Measurements from ENCODE around the gene KLHL2. TPM values are rescaled to one million over a fixed set of nuclear protein-coding genes. Genes with fewer than 3 reads are reported as not detected.

KLHL2 gene
- polyA plus RNA-seq, 3 donors = 6.9 to 22.6 (median 11.1) TPM

DNA sequence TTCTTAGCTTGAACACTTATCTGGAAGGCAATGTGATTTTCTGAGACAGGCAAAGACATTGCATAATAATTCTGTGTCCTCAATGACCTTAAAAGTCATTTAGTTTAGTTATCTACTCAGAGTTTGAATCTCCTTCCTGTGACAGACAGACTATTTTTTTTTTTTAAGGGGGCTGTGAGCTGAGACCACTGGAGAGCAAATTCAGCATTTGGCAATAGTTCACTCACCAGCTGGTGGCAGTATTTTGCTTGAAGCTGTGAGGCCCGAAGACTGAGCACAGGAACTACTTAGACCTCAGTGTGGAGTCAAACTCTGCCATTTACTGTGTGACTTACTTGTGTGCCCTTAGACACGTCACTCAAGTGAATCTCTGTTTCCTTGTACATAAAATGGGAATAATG, 148.5 kb downstream of the KLHL2 start:
- no peaks in the 10 kb centered on the region for H3K36me3 Mint-ChIP-seq
- H3K27me3 ChIP-seq (ENCODE audit: control insufficient read depth in 2 of 2, insufficient read depth in 2 of 2, low read length in 2 of 2) = no peaks in the 10 kb centered on the region
- H3K79me2 ChIP-seq (ENCODE audit: insufficient read depth, low read length) = no peaks in the 10 kb centered on the region
- TF ChIP-seq, protein P1, sequence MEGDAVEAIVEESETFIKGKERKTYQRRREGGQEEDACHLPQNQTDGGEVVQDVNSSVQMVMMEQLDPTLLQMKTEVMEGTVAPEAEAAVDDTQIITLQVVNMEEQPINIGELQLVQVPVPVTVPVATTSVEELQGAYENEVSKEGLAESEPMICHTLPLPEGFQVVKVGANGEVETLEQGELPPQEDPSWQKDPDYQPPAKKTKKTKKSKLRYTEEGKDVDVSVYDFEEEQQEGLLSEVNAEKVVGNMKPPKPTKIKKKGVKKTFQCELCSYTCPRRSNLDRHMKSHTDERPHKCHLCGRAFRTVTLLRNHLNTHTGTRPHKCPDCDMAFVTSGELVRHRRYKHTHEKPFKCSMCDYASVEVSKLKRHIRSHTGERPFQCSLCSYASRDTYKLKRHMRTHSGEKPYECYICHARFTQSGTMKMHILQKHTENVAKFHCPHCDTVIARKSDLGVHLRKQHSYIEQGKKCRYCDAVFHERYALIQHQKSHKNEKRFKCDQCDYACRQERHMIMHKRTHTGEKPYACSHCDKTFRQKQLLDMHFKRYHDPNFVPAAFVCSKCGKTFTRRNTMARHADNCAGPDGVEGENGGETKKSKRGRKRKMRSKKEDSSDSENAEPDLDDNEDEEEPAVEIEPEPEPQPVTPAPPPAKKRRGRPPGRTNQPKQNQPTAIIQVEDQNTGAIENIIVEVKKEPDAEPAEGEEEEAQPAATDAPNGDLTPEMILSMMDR (IDR thresholded peaks at IDR 0.05) = peak; percentile 43
- H3K27me3 Mint-ChIP-seq (ENCODE audit: low read depth in 3 of 3) = peaks cover 0 to 1% (median 0%) of the 10 kb centered on the region in 3 donors
- no peak overlapping the region for H3K27ac ChIP-seq (ENCODE audit: low read depth in 1 of 2, low read length in 2 of 2)
- H3K4me3 ChIP-seq (replicated peaks in 1 of 3; ENCODE audit: low read depth in 2 of 3, low read length in 3 of 3) = no peak overlapping the region
- no peaks in the 10 kb centered on the region for H3K36me3 ChIP-seq (replicated peaks in 1 of 2; ENCODE audit: control insufficient read depth in 1 of 2, insufficient read depth in 2 of 2, low read length in 2 of 2)
- H4K20me1 ChIP-seq (ENCODE audit: insufficient read depth, low read length) = no peaks in the 10 kb centered on the region
- peaks cover 78% of the 10 kb centered on the region for H3K4me1 Mint-ChIP-seq
- intact Hi-C loops (cut with micrococcal nuclease) = no loop called here
- no peak overlapping the region for H3K9ac ChIP-seq (ENCODE audit: insufficient read depth, low read length, poor library complexity, severe bottlenecking)
- H3K27ac Mint-ChIP-seq = no peak overlapping the region
- no peak overlapping the region for H3K4me3 Mint-ChIP-seq
- H3K4me1 ChIP-seq (ENCODE audit: control insufficient read depth in 1 of 2, insufficient read depth in 2 of 2, low read length in 2 of 2) = peaks cover 42 to 58% of the 10 kb centered on the region in 2 donors
- peak in 2 of 3 donors; percentile 21 to 29 for DNase-seq
- no peaks in the 10 kb centered on the region for H3K9me3 ChIP-seq (replicated peaks in 1 of 2; ENCODE audit: control insufficient read depth in 1 of 2, insufficient read depth in 1 of 2, low read length in 2 of 2)
- H3K9me3 Mint-ChIP-seq = peaks cover 0 to 6% (median under 1%) of the 10 kb centered on the region in 7 donors
- 0% methylated on average over 1 of the region's 2 CpGs for WGBS (ENCODE audit: insufficient coverage)
- no peak overlapping the region for H2AFZ ChIP-seq (ENCODE audit: insufficient read depth, low read depth, low read length, poor library complexity, severe bottlenecking)
- no peak overlapping the region for H3K4me2 ChIP-seq (replicated peaks; ENCODE audit: extremely low read depth, low read length, poor library complexity, severe bottlenecking)

DNA sequence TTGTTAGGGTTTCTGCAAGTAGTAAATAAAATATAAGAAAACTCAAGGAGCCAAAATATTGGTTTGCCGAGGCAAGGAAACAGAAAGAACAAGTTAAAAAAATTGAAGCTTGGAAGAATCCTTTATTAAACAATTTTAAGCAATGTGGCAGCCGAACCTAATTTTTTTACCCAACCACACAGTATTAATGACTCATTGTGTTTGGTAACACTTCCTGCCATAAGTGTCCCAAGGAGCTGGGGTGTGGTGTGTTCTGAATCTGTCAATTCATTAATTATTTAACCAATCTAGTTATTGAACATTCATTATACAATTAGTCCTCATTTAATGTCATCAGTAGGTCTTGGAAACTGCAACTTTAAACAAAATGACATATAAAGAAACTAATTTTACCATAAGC, 152.1 kb downstream of the KLHL2 start:
- Histone ChIP-seq H3K36me3 (replicated peaks in 1 of 2; ENCODE audit: control insufficient read depth in 1 of 2, insufficient read depth in 2 of 2, low read length in 2 of 2) (no peaks in the 10 kb centered on the region), H3K27me3 (ENCODE audit: control insufficient read depth in 2 of 2, insufficient read depth in 2 of 2, low read length in 2 of 2) (no peaks in the 10 kb centered on the region), H3K4me3 (replicated peaks in 1 of 3; ENCODE audit: low read depth in 2 of 3, low read length in 3 of 3) (peak overlapping the region in 1 of 3 experiments; percentile 8), H3K9ac (ENCODE audit: insufficient read depth, low read length, poor library complexity, severe bottlenecking) (no peak overlapping the region), H3K4me1 (ENCODE audit: control insufficient read depth in 1 of 2, insufficient read depth in 2 of 2, low read length in 2 of 2) (peaks cover 32 to 46% of the 10 kb centered on the region in 2 donors), H2AFZ (ENCODE audit: insufficient read depth, low read depth, low read length, poor library complexity, severe bottlenecking) (no peak overlapping the region), H3K4me2 (replicated peaks; ENCODE audit: extremely low read depth, low read length, poor library complexity, severe bottlenecking) (peak overlapping the region; percentile 37), H3K9me3 (replicated peaks in 1 of 2; ENCODE audit: control insufficient read depth in 1 of 2, insufficient read depth in 1 of 2, low read length in 2 of 2) (no peaks in the 10 kb centered on the region), H3K79me2 (ENCODE audit: insufficient read depth, low read length) (no peaks in the 10 kb centered on the region), H4K20me1 (ENCODE audit: insufficient read depth, low read length) (no peaks in the 10 kb centered on the region), H3K27ac (ENCODE audit: low read depth in 1 of 2, low read length in 2 of 2) (no peak overlapping the region)
- peak overlapping the region; percentile 65 to 85 (median 80) for H3K27ac Mint-ChIP-seq
- peak; percentile 40 to 79 (median 70) for DNase-seq
- H3K9me3 Mint-ChIP-seq = no peaks in the 10 kb centered on the region
- TF ChIP-seq, protein P1 (IDR thresholded peaks at IDR 0.05) = no peak
- peaks cover 58% of the 10 kb centered on the region for H3K4me1 Mint-ChIP-seq
- H3K4me3 Mint-ChIP-seq = peak overlapping the region in 1 of 2 donors; percentile 65
- WGBS (ENCODE audit: insufficient coverage) = no CpG with 5 or more reads among the region's 2 CpGs
- no peaks in the 10 kb centered on the region for H3K36me3 Mint-ChIP-seq
- intact Hi-C loops (cut with micrococcal nuclease) = no loop called here
- peaks cover 0 to 1% (median 0%) of the 10 kb centered on the region in 3 donors for H3K27me3 Mint-ChIP-seq (ENCODE audit: low read depth in 3 of 3)
